ENCODE data around the gene MDN1. TPM values are rescaled to one million over a fixed set of nuclear protein-coding genes. Genes with fewer than 3 reads are reported as not detected.

The MDN1 gene
- total RNA-seq, 1 donor: 21.4 TPM

DNA sequence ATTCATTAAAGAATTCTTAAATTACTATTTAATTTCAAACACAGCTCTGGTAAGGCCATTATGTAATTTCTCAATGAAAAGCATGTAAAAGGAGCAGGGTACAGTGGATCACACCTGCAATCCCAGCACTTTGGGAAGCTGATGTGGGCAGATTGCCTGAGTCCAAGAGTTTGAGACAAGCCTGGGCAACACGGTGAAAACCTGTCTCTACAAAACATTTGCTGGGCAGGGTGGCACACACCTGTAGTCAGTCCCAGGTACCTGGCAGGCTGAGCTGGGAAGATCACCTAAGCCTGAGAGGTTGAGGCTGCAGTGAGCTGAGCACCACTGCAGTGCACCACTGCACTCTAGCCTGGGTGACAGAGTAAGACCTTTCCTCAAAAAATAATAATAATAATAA lies 37.4 kb downstream of the MDN1 start:
- H3K9me3 ChIP-seq (ENCODE audit: low read depth, low read length): no peaks in the 10 kb centered on the region
- H3K27me3 ChIP-seq (ENCODE audit: insufficient read depth, low read length): no peaks in the 10 kb centered on the region
- DNase-seq (ENCODE audit: insufficient read length, low spot score, missing footprints): no peak
- no peaks in the 10 kb centered on the region for H4K20me1 ChIP-seq (ENCODE audit: insufficient read depth, low read length)
- peaks cover 45% of the 10 kb centered on the region for H3K36me3 ChIP-seq (ENCODE audit: insufficient read depth, low read length)
- H3K4me3 ChIP-seq (ENCODE audit: insufficient read depth, low read length): no peak overlapping the region
- TF ChIP-seq, protein P1, sequence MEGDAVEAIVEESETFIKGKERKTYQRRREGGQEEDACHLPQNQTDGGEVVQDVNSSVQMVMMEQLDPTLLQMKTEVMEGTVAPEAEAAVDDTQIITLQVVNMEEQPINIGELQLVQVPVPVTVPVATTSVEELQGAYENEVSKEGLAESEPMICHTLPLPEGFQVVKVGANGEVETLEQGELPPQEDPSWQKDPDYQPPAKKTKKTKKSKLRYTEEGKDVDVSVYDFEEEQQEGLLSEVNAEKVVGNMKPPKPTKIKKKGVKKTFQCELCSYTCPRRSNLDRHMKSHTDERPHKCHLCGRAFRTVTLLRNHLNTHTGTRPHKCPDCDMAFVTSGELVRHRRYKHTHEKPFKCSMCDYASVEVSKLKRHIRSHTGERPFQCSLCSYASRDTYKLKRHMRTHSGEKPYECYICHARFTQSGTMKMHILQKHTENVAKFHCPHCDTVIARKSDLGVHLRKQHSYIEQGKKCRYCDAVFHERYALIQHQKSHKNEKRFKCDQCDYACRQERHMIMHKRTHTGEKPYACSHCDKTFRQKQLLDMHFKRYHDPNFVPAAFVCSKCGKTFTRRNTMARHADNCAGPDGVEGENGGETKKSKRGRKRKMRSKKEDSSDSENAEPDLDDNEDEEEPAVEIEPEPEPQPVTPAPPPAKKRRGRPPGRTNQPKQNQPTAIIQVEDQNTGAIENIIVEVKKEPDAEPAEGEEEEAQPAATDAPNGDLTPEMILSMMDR (IDR thresholded peaks at IDR 0.05; ENCODE audit: extremely low read depth, low read depth, low read length): no peak
- no peaks in the 10 kb centered on the region for H3K79me2 ChIP-seq (ENCODE audit: insufficient read depth, low read length)
- H3K4me1 ChIP-seq (ENCODE audit: insufficient read depth, low read length): no peaks in the 10 kb centered on the region
- no peak overlapping the region for H3K4me2 ChIP-seq (ENCODE audit: insufficient read depth, low read length)
- H3K27ac ChIP-seq (ENCODE audit: low read depth, low read length): no peak overlapping the region
- no peak overlapping the region for H2AFZ ChIP-seq (ENCODE audit: low read length)

DNA sequence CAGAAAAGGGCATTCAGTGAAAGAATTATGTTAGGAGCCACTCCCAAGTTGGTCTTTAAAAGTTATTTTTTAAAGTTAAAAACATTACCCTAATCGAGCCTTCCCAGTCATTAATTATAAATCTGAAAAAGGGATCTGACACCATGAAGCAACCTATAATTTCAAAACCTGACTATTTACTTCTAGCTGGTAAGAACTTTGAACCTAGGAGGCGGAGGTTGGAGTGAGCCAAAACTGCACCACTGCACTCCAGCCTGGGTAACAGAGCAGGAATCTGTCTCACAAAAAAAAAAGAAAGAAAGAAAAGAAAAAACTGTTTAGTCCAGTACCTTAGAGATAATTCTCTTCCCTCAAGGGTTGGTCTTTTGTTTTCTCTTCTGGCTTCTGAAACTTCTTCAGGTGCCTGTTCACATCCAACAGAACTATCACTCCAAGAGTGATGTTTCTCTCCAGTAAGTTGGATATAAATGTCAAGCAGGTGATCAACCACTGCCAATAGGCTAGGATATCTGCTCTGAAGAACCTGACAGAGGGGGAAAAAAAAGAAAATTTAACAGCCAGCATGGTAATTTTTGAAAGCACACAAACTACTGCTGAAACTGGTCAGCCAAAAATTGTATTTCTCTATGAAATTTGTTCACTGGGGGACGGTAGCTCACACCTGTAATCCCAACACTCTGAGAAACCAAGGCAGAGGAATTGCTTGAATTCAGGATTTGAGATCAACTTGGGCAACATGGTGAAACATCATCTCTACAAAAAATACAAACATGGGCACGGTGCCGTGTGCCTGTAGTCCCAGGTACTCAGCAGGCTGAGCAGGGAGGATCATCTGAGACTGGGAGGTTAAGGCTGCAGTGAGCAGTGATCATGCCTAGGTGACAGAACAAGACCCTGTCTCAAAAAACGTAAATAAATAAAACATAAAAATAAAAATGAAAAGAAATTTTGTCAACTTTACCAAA lies 38.2 kb downstream of the MDN1 start:
- no peak overlapping the region for H3K4me3 ChIP-seq (ENCODE audit: insufficient read depth, low read length)
- H3K27me3 ChIP-seq (ENCODE audit: insufficient read depth, low read length): no peaks in the 10 kb centered on the region
- TF ChIP-seq, protein P1 (IDR thresholded peaks at IDR 0.05; ENCODE audit: extremely low read depth, low read depth, low read length): no peak
- H3K4me2 ChIP-seq (ENCODE audit: insufficient read depth, low read length): no peak overlapping the region
- no peak overlapping the region for H2AFZ ChIP-seq (ENCODE audit: low read length)
- H3K27ac ChIP-seq (ENCODE audit: low read depth, low read length): no peak overlapping the region
- H3K4me1 ChIP-seq (ENCODE audit: insufficient read depth, low read length): no peaks in the 10 kb centered on the region
- H3K36me3 ChIP-seq (ENCODE audit: insufficient read depth, low read length): peaks cover 42% of the 10 kb centered on the region
- H3K9me3 ChIP-seq (ENCODE audit: low read depth, low read length): no peaks in the 10 kb centered on the region
- no peaks in the 10 kb centered on the region for H4K20me1 ChIP-seq (ENCODE audit: insufficient read depth, low read length)
- H3K79me2 ChIP-seq (ENCODE audit: insufficient read depth, low read length): no peaks in the 10 kb centered on the region
- DNase-seq (ENCODE audit: insufficient read length, low spot score, missing footprints): no peak

DNA sequence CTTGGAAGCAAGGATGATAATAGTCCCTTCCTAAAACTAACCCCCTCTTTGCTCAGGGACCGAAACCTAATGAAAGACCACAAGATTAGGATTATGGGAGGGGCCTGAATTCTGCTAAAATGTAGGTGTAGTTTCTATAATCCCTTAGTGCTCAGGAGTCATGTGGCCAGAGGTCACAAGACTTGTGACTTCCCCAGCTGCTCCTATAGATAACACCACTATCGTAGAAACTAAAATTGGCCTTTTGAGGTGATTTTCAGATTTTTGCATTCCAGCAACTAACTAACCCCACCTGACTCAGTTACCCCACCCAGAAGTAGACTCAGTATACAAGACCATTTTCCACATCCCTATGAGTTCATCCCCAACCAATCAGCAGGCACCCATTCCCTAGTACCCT lies 42.1 kb downstream of the MDN1 start:
- Histone ChIP-seq H3K79me2 (ENCODE audit: insufficient read depth, low read length) (no peaks in the 10 kb centered on the region), H3K4me2 (ENCODE audit: insufficient read depth, low read length) (no peak overlapping the region), H3K27me3 (ENCODE audit: insufficient read depth, low read length) (no peaks in the 10 kb centered on the region), H3K27ac (ENCODE audit: low read depth, low read length) (no peak overlapping the region), H3K9me3 (ENCODE audit: low read depth, low read length) (no peaks in the 10 kb centered on the region), H3K36me3 (ENCODE audit: insufficient read depth, low read length) (peaks cover 21% of the 10 kb centered on the region), H3K4me1 (ENCODE audit: insufficient read depth, low read length) (no peaks in the 10 kb centered on the region), H3K4me3 (ENCODE audit: insufficient read depth, low read length) (no peak overlapping the region), H2AFZ (ENCODE audit: low read length) (no peak overlapping the region), H4K20me1 (ENCODE audit: insufficient read depth, low read length) (no peaks in the 10 kb centered on the region)
- TF ChIP-seq, protein P1 (IDR thresholded peaks at IDR 0.05; ENCODE audit: extremely low read depth, low read depth, low read length): no peak
- no peak for DNase-seq (ENCODE audit: insufficient read length, low spot score, missing footprints)

DNA sequence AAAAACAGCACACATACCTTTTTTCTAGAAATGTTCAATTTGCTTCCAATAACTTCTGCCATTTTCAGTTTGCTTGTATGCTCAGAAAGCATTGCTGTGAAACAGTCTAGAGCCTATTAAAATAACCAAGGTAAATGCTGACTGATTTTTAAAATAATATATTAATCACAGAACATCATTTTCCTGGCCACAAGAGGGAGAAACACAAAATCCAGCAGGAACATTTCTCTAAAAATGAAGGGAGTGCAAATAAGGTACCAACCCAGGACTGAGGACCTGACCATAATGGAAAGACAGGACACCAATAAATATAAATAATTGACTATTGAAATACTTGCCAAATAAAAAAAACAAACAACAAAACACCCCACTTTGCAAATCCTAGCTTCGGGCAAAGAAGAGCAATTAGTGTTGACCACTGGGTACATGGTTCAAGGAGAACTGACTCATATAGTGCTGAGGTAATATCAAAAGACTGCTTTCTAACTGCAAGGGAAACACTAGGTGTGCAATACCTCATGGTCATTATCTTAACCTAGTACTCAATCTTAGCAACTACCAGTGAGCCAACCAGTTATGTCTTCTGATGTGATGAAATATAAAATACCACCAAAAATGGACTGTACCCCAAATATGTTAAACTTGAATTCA lies 42.9 kb downstream of the MDN1 start:
- no peaks in the 10 kb centered on the region for H4K20me1 ChIP-seq (ENCODE audit: insufficient read depth, low read length)
- no peak for DNase-seq (ENCODE audit: insufficient read length, low spot score, missing footprints)

More for the DNA sequence above, 42.9 kb downstream of the MDN1 start:
- H3K4me2 ChIP-seq (ENCODE audit: insufficient read depth, low read length): no peak overlapping the region
- H3K36me3 ChIP-seq (ENCODE audit: insufficient read depth, low read length): peaks cover 21% of the 10 kb centered on the region
- no peaks in the 10 kb centered on the region for H3K27me3 ChIP-seq (ENCODE audit: insufficient read depth, low read length)
- H3K79me2 ChIP-seq (ENCODE audit: insufficient read depth, low read length): no peaks in the 10 kb centered on the region
- no peak overlapping the region for H3K27ac ChIP-seq (ENCODE audit: low read depth, low read length)
- H2AFZ ChIP-seq (ENCODE audit: low read length): no peak overlapping the region
- TF ChIP-seq, protein P1 (IDR thresholded peaks at IDR 0.05; ENCODE audit: extremely low read depth, low read depth, low read length): no peak
- H3K4me3 ChIP-seq (ENCODE audit: insufficient read depth, low read length): no peak overlapping the region
- H3K4me1 ChIP-seq (ENCODE audit: insufficient read depth, low read length): no peaks in the 10 kb centered on the region
- H3K9me3 ChIP-seq (ENCODE audit: low read depth, low read length): no peaks in the 10 kb centered on the region

Measured in osteoblast (primary cell).